Kasumi-1 (cell line): ENCODE measurements around the gene REEP3.

ENCODE experiments used
- DNase-seq, 2 experiments: peaks; one replicate each; lab custom pipeline; 2025; lab: John Stamatoyannopoulos, UW

REEP3 gene

DNA sequence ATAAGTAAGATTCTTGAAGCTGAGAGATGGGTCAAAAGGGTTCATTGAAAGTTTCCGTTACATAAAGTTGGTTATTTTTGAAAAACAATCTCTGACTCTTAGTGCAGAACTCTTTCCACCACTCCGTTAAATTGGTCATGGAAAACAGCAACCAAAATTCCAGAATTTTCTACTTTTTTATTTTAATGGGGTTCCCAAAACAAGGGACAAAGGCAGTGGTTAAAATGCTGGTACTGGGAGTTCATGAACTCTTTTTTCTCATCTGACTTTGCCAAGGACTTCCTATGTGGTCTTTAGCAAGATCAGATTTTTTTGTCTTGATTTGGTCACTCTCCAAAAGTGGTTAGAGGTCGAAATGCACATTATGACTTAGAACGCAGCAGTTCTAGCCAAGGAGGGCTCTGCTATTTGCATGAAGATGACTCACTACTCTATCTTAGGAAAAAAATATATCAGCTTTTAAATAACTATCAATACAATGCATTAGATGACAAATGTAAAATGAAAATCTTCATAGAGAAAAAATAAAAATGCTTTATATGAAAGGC lies 145.7 kb downstream of the REEP3 start:
- DNase-seq: no peak

- DNase-seq: no peak
Observed at GRCh38 chr10:63667596-63668480, 146.6 kb downstream of the REEP3 start.

DNA sequence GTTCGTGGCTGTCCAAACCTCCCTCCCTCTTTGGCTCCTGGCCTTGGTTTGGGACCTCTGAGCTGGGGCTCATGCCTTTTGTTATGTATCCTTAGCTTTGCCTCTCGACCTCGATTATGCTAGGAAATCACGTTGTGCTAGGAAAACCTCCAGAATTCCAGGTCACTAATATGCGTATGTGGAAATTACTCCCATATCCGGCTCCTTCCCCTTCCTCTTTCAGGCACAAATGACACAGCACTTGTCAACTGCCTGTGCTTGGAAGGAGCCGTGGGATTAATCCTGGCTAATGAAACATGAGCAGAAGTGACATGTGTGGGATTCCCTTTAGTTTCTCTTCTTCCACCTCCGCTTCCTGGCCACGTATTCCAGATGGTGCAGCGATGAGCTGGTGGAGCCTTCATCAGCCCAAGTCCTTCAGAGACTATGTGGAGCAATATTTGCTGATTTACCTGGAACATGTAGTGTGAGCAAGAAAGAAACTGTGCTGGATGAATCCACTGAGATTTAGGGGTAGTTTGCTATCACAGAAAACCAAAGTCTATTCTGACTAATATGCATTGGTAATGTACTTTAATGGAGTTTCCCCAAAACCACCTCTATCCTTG lies 149.2 kb downstream of the REEP3 start:
- DNase-seq: no peak

GRCh38 chr10:63671317-63671937 lies 150.2 kb downstream of the REEP3 start:
- DNase-seq: no peak

DNA sequence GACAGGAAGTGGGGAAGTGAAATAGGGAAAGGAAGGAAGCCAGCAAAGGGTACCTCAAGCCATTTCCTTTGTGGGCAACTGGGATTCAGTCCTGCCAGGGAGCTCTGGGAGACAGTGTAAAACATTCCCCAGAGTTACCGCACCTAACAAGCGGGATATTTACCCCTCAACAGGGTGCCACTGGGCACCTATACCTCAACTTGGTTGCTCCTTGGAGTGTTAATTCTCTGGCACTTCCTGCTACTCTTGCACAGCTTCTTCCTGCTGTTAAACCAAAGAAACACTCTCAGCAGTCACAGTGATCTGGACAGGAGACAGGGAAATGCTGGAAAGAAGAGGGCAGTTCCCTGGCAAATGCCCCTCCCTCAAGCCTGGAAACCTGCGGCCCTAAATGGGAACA lies 151.3 kb downstream of the REEP3 start:
- peak in 1 of 2 experiments; percentile 10 for DNase-seq

GRCh38 chr10:63673246-63673645 lies 152.0 kb downstream of the REEP3 start:
- no peak for DNase-seq

GRCh38 chr10:63673846-63674245 lies 152.6 kb downstream of the REEP3 start:
- no peak for DNase-seq
